HL-60/S4 (cell line): ENCODE results near the gene CCDC171.

Experiments used
- in situ Hi-C: fragments of 300-500 bp; cut with MboI; formaldehyde crosslinking; loops from 2 replicates; pipeline ENCODE4 v1.14.3; 2022; ENCODE audit warnings: low sequenced_read_pairs

The CCDC171 gene

DNA sequence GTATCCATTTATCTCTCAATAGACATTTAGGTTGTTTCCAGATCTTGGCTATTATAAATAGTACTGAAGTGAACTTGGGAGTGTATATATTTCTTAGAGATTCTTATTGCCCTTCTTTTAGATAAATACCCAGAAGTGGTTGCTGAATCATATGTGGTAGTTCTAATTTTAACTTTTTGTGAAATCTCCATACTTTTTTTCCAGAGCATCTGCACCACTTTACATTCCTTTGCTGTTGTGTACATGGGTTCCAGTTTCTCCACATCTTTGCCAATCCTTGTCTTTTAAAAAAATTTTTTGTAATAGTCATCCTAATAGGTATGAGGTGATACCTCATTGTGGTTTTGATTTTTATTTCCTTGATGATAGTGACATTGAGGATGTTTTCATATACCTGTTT is 303.7 kb downstream of the CCDC171 start:
- in situ Hi-C loops: no loop called here

DNA sequence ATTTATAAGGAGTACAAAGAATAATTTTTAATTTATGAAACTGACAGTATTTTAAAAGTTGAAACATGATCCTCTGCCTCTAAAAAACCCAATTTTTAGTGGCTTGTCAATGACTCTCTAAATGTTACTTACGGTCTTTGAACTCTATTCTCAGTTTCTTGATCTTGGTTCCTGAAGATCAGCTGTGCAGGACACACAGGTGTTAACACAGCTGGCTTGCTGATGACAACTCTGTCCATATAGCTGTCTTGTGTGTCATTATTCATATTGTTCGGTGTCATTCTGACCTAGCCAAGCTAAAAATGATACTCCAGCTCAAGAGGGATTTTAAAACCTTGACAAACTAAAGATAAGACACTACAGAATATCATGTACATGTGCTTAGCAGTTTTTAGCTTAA is 314.5 kb downstream of the CCDC171 start:
- in situ Hi-C loops: no loop called here

DNA sequence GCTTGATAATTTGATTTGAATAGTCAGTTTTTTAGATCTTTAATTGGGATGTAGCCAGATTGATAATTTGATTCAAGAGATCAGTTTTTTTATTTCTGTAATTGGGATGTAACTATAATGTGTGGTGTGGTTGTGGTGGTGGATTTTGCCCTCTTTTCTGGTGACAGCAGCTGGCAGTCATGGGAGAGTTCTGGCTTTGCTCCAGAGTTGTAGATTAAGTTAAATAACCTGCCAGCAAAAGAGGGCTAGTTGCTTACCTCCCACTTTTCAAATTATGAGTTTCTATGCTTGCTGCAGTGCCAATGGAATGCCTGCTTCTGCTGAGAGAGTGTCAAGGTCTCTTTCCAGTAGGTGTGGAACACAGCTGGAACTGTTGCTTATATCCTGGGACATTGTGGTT is 315.1 kb downstream of the CCDC171 start:
- in situ Hi-C loops: no loop called here

DNA sequence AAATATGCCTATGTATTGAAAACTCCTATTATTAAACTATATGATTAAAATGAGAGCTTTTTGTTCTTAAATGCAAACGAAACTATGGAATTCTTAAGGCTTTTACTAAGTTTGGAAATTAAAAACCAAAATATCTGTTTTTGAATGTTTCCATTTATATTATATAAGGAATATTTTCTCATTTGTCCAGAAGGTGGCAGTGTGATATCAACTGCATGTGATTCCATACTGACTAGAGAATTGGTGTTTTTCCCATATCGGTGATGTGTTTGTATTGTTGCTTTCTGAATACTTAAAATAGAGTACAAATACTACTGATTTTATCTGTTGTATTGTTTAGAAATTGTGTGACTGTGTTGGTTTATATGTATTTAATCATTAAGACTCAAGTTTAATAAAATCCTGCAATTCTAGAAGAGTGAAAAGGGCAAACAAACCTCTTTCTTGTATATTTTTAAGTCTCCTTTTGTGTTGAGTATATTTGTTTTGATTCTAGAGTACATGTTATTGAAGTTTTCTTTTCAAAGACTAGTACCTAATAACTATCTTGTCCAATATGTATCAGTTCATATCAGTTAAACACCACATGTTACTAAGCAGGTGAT is 320.8 kb downstream of the CCDC171 start:
- in situ Hi-C loops: no loop called here

DNA sequence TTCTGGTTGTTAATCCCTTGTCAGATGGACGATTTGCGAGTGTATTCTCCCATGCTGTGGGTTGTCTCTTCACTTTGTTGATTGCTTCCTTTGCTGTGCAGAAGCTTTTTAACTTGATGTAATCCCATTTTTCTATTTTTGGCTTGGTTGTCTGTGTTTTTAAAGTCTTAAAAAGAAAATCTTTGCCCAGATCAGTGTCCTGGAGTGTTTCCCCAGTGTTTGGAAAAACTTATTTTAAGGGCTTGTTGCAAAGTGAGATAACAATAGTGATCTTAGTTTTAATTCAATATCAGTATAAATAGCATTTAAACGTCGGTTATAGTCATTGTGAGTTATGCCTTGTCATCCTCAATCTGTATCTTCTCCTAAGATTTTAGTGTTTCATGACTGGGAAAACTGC is 329.5 kb downstream of the CCDC171 start:
- in situ Hi-C loops: no loop called here

DNA sequence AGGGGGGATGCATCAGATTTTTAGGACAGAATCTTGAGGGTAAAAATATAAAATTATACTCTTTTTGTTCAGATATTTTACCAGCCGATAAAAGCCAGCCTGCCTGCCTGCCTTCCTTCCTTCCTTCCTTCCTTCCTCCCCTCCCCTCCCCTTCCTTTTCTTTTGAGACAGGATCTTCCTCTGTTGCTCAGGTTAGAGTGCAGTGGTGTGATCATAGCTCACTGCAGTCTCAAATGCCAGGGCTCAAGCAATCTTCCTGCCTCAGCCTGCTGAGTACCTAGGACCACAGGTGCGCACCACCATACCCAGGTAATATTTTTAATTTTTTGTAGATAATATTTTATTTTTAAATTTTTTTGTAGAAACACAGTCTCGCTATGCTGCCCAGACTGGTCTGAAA is 330.0 kb downstream of the CCDC171 start:
- in situ Hi-C loops: no loop called here

DNA sequence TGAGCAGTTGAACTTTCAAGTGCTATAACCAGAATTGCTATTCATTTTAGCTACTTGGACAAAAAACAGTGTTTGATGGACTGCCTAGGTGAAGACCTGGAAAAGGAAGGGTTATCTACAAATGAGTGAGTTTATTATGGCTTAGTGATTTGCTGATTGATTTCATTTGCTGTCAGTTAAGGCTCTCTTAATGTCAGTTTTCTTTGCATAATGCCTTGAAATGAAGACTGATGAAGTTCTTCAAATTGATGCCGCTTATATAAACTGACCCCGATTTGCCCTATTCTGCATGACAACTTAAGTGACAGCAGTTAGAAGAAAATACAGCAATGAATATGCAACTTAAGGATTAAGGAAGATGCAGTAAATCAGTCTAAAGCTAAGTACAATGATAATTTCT is 332.6 kb downstream of the CCDC171 start:
- in situ Hi-C loops: no loop called here

DNA sequence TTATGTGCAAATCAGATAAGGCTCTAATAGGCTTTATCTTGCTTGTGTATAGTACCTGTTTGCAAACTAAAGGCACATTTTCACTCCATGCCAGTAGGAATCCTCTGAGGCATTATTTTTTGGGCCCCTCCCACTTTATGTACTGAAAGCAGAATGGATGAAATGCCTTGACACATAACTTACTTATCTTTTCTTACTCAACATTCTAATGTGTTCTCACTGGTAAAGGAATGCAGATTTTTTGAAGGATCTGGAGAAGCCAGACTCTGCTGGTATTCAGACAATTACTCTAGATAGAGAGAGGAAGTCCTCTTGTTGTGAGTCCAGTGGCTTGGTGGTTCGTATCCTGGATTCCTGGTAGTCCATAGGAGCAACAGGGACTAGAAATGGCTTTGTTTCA is 336.7 kb downstream of the CCDC171 start:
- in situ Hi-C loops: no loop called here

DNA sequence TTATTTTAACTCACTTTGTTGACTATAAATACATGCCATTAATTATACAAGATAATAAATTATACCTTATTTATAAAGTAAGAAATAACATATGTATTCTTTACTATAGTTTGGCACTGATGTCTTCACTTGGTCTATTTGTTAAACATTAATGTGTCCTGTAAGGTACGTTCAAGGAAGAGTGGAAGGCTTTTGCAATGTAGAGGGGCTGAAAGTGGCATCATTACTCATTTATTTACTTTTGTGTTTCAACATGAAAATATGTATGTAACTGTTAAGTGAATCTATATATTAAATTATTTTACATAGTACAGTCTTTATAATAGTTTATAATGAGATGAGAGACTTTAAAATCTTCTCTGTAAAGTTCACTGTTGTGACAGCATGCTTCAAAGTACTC is 348.7 kb downstream of the CCDC171 start:
- in situ Hi-C loops: no loop called here

DNA sequence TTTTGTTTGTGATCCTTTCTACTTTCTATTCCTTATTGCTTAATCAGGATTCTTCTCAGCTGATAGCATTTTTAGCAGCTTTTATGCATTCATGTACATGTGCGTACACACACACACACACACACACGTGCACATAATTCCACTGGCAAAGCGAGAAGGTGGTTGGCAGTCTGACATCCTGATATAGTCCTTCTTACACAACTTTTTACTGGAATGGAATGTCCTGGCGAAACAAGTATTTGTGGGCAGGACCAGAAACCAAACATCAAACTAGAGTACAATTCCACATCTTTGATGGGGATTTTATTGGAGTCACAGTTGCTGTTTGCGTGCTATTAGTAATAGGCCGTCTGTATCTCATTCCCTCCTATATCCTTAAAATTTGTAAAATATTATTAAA is 356.5 kb downstream of the CCDC171 start:
- in situ Hi-C loops: no loop called here

DNA sequence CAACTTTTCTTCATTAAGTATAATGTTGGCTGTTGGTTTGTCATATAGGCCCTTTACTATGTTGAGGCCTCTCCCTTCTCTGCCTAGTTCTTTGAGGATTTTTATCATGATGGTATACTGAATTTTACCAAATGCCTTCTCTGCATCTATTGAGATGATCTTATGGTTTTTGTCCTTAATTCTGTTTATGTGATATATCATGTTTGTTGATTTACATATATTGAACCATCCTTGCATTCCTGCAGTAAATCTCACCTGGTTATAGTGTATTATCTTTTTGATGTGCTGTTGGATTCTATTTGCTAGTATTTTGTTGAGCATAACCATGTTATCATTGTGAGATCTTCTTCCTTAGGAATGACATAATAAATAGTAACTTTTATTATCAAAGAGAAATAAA is 362.9 kb downstream of the CCDC171 start:
- in situ Hi-C loops: no loop called here

DNA sequence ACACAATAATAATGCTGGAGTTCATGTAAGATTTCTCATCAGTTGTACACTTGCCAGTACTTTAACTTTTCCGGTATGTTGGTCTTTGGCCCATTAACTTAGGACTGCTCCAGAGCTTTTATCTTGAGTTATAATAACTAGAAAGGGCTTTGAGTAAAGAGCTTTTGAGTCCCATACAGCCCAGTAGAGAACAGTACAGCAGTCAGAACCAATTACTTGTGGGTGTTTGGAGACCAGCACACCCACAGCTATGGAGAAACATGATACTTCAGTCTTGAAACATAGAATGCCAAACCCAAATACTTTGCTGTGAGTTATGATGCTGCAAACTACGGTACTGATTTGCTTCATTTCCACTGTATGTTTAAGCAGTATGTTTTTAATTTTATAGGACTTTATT is 374.3 kb downstream of the CCDC171 start:
- in situ Hi-C loops: no loop called here

DNA sequence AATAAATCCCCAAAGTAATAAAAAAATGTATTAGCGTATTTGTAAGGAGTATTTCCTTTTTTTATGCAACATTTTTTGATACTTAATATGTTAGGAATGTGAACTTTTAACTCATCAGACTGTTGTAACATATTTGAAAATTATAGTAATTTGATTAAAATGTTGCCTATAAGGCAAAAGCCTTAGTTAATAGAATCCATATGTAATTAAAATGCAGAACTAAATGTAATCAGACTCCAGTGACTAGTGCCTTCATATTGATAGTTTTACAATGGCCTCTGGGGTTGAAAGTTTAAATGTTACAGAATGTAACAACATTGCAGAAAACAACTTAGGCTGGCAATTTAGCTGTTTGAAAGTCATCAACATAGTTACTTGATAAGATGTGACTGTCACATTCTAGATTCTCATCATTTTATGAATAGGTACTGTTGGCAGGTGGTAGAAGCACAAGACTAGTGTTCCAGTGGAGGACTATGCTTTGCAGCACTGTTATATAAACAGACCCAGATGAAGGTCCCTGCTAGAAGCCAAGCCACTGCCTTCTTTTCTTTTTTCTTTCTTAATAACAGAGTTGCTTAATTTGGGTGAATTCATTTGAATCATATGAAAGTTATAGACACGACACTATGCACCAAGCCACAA is 382.9 kb downstream of the CCDC171 start:
- in situ Hi-C loops: no loop called here

DNA sequence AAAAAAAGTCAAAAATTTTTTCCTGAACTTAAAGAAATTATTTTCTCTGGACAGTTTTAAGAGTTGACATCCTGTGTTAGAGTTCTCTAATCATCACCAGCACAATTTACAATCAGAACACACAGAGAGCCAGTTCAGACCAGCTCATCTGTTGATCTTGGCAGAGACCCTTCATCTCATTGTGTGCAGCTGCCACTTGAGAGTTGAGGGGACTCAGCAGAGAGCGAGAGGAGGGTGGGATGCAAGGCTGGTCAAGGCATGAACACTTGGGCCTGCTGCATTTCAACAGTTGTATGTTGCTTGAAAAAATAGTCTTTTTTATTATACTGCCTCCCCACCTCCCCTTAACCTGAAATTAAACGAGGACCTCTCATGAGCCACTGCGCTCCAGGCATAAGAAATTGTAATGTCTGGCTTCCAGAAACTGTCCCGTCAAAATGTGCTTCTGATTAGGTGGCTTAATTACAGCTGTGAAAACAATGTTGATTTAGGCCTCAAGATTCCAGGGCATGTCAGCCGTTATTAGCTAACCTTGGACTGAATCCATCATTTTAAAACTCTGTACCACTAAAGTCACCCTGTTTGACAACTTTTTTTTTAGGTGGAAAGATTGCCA is 383.6 kb downstream of the CCDC171 start:
- in situ Hi-C loops: no loop called here

DNA sequence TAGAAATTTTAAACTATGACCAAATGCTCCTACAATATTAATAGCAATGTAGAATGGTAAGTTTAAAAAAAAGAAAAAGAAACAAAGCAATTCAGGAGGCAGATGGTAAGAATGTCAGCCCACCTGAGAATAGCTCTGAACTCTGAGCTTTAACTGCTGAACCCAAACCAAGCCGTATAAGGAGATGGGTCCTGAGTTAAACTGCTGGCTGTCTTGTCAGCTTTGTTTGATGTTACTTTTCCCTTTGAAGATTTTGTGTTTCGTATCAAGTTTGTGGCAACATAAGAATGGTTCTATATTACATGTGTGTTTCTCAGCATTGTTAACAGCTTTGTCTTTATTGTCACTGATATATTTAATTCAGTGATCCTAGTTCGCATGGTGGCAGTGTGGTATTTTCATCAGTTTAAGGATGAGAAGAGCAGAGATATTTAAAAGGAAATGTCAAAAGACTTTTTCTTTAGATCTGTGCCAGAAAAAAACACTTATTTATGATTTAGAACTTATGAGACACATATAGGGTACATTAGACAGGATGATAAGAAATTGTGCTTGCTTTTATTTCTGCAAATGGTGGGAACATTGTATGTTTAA is 390.1 kb downstream of the CCDC171 start:
- in situ Hi-C loops: no loop called here

DNA sequence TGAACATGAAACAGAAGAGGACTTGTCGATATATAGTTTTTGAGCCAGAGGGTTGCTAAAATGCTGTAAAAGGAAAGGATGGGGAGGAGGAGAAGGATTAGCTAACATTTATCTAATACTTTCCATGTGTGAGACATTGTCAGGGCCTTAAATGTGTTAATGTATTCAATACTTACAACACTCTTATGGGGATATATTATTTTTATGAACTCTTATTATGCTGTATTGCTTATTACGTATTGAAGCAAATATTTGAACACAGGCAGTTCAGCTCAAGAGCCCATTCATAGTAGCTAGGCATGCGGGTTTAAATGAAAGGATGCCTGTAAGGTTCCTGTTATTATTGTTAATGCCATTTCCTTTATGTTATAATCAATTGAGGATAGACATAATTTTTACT is 391.5 kb downstream of the CCDC171 start:
- in situ Hi-C loops: no loop called here

DNA sequence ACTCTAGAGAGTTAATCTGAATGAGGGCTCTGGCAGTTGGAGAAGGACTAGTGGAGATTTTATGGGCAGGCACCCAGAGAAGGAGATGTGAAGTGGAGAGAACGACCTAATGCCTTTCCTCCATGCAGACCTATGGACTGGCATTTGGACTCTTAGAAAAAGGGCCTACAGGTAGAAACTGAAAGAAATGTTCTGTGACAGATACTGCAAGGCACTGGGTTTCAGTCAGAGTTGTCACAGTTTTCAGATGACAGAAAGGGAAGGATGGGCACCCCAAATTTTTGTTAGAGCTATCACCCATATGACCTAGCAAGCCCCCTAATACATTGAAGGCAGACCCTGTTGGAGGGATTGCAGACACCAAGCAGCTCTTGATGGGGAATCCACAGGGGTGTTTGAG is 406.8 kb downstream of the CCDC171 start:
- in situ Hi-C loops: no loop called here

DNA sequence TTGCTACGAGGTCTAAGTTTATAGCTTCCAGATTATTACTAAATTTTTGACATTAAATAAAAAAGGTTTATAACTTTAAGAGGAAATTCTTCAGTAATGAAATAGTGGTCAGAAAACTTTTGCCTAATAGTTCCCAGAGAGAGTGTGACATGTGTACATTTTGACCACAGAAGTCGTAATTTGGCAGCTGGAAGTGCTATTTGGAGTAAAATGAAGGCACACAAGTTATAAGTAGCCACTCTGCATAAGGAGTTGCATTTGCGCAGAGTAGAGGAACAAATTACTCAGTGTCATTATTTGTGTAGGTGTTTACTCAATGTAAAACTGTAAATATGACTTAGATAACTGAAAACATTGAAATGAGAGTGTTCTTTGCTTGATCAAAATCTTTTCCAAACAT is 408.4 kb downstream of the CCDC171 start:
- in situ Hi-C loops: no loop called here

DNA sequence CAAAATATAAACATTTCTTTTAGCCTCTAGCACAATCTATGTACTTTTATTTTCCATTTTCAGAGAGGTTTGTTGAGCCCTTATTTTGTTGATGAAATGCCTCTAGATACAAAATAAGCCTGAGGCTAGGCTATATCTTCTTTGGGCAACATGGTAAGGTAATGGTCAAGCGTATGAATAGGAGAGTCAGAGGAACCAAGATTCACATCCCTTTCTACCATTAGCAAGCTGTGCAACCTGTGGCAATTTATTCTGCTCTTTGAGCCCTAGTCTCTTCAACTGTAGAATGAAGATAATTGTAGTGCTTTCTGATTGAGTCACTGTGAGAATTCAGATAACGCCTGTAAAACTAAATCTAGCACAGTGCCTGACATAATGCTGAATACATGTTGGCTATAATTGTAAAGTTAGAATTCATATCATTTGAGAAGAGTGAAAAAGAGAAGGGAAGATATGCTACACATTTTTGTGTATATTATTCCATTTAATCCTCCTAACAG is 412.5 kb downstream of the CCDC171 start:
- in situ Hi-C loops: no loop called here

DNA sequence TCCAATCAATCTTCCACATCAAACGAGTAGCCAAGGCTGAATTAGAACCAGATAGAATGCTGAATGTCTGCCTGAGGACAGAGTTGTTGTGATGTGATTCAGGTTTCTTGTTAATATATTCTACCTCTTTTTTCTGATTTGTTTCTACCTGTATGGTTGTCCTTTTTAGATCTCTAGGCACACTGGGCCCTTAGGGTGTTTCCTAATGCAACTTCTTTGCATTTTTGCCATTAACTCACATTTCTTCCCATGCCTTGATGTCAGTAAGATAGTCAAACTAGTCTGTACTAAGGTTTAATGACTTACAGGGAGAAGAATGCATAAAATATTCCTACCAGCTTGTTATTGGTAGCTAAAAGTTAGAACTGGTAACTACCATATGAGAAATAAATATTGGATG is 413.6 kb downstream of the CCDC171 start:
- in situ Hi-C loops: no loop called here

DNA sequence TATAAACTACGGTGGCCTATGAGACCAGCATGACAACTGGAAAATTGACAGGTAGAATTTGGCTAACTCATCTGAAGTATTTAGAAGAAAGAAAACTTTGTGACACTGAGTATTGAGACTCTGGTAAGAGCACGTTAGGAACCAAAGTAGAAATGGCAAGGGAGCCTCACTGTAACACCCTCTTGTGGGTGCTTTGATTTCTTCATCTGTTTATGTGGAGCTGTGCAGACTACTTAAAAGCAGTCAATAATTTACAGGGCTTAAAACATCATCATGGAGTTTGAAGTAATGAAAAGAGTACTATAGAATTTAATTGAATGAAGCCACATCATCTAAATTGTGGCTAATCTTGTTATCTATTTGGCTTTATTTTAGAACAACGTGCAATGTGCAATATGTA is 414.2 kb downstream of the CCDC171 start:
- in situ Hi-C loops: no loop called here

DNA sequence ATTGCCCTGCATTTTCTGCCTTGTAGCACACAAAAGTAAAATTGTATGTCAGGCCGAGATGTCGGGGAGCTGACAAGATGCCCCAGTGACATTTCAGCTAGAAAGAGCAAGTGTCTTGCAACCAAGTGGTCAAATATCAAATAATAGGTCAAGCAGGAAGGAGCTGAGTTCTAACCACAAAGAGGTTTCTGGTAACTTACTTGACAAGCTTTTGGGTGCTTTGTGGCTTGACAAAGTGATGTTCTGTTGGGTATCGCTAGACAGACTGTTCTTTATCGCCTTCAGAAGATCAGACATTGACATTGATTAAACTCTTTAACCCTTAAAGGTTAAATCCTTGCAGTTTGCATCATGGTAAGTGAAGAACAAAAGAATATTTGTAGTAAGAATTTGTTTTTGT is 419.9 kb downstream of the CCDC171 start:
- in situ Hi-C loops: no loop called here
